HCT116 (cell line): ENCODE data around the gene BNC2. TPM values are rescaled to one million over a fixed set of nuclear protein-coding genes. Genes with fewer than 3 reads are reported as not detected.

Experiments used
- ATAC-seq: fragments of 200-7000 bp; cut with Tn5 transposase; 2 replicates; pipeline ENCODE4 v1.9.1; 2020; ENCODE audit warnings: mild to moderate bottlenecking, moderate library complexity
- BruUV-seq: library from RNA; stranded (reverse); fragments of 400-500 nt; replicated peaks from 2 replicates; lab custom pipeline; 2021; lab: Mats Ljungman, UMichigan
- CTCF ChIA-PET: fragments of 300-600 bp; sonication (Branson Sonifier 250); formaldehyde crosslinking; loops from one replicate; lab custom pipeline; 2021; ENCODE audit warnings: antibody characterized with exemption; lab: Charles Lee
- POLR2A ChIA-PET: fragments of 300-600, 350-600 bp; sonication (Branson Sonifier 250); formaldehyde crosslinking; loops from one replicate; lab custom pipeline; 2021; ENCODE audit warnings: antibody characterized with exemption; lab: Charles Lee
- RAD21 ChIA-PET, 2 experiments: fragments of 300-600 bp; sonication (Branson Sonifier 250); formaldehyde crosslinking; loops; one replicate each; lab custom pipeline; 2023; ENCODE audit warnings: low total read pairs in 2 of 2; ENCODE audit not compliant: uncharacterized antibody in 2 of 2, unreplicated experiment in 2 of 2, low non-redundant PET in 1 of 2; lab: Charles Lee
- DNase-seq: peaks from one replicate; pipeline ENCODE4 v3.0.0-alpha.2; 2010; ENCODE audit warnings: low read depth, low spot score
- H2AFZ ChIP-seq: fragments of 200-600 bp; shearing (Covaris generic), sonication (generic); 2 replicates; pipeline ENCODE4 v1.6.1; 2017; ENCODE audit warnings: low read depth, mixed run types, mixed read lengths, antibody characterized with exemption, low read length; ENCODE audit not compliant: poor library complexity, severe bottlenecking
- H3K27ac ChIP-seq: 2 replicates; pipeline ENCODE4 v1.5.1; 2012; ENCODE audit warnings: low read depth, low read length
- H3K27me3 ChIP-seq: fragments of 200-600 bp; sonication (generic); 2 replicates; pipeline ENCODE4 v1.6.1; 2016; ENCODE audit warnings: mixed run types, low read length, mixed read lengths; ENCODE audit not compliant: insufficient read depth
- H3K36me3 ChIP-seq, 2 experiments: fragments of 200-500 bp in 1 of 2; fragments of 200-600 bp in 1 of 2; sonication (Bioruptor generic) in 1 of 2; sonication (generic) in 1 of 2; 2 replicates each; pipeline versions ENCODE4 v1.5.1 to v1.6.1; 2014 to 2016; ENCODE audit warnings: low read length in 2 of 2, inconsistent platforms in 1 of 2, mixed read lengths in 1 of 2, mixed run types in 1 of 2; ENCODE audit not compliant: insufficient read depth in 2 of 2, control insufficient read depth in 1 of 2
- H3K4me1 ChIP-seq, 2 experiments: fragments of 200-600 bp in 1 of 2; sonication (generic) in 1 of 2; 2 replicates each; pipeline versions ENCODE4 v1.5.1 to v1.6.1; 2012 to 2017; ENCODE audit warnings: low read length in 2 of 2, inconsistent platforms in 1 of 2, mild to moderate bottlenecking in 1 of 2, mixed read lengths in 1 of 2, mixed run types in 1 of 2, moderate library complexity in 1 of 2; ENCODE audit not compliant: insufficient read depth in 2 of 2, control insufficient read depth in 1 of 2
- H3K4me2 ChIP-seq: fragments of 200-600 bp; sonication (generic); 2 replicates; pipeline ENCODE4 v1.6.1; 2017; ENCODE audit warnings: mixed run types, low read length, mixed read lengths
- H3K4me3 ChIP-seq, 2 experiments: fragments of 200-600 bp in 1 of 2; sonication (generic) in 1 of 2; replicated peaks in 1 of 2; 2 replicates each; pipeline ENCODE4 v1.5.1; 2011 to 2016; ENCODE audit warnings: low read length in 2 of 2, control low read depth in 1 of 2, low read depth in 1 of 2, mild to moderate bottlenecking in 1 of 2, mixed read lengths in 1 of 2, mixed run types in 1 of 2
- H3K79me2 ChIP-seq: fragments of 200-600 bp; sonication (generic); 2 replicates; pipeline ENCODE4 v1.6.1; 2017; ENCODE audit warnings: mild to moderate bottlenecking, mixed run types, low read length, moderate library complexity, mixed read lengths; ENCODE audit not compliant: insufficient read depth
- H3K9ac ChIP-seq: fragments of 200-600 bp; sonication (generic); 2 replicates; pipeline ENCODE4 v1.6.1; 2016; ENCODE audit warnings: low read length, mixed read lengths
- H3K9me2 ChIP-seq: fragments of 200-600 bp; sonication (generic), shearing (Covaris generic); 2 replicates; pipeline ENCODE4 v1.6.1; 2017; ENCODE audit warnings: mixed run types, mild to moderate bottlenecking, moderate library complexity; ENCODE audit not compliant: insufficient read depth
- H3K9me3 ChIP-seq, 2 experiments: fragments of 200-500 bp in 1 of 2; fragments of 200-600 bp in 1 of 2; sonication (Bioruptor generic) in 1 of 2; sonication (generic) in 1 of 2; 2 replicates each; pipeline ENCODE4 v1.6.1; 2014 to 2017; ENCODE audit warnings: low read length in 2 of 2, mixed read lengths in 2 of 2, inconsistent platforms in 1 of 2, low read depth in 1 of 2, mild to moderate bottlenecking in 1 of 2, mixed run types in 1 of 2, moderate library complexity in 1 of 2; ENCODE audit not compliant: control insufficient read depth in 1 of 2, insufficient read depth in 1 of 2
- H4K20me1 ChIP-seq: fragments of 200-600 bp; sonication (generic), shearing (Covaris generic); 2 replicates; pipeline ENCODE4 v1.6.1; 2017; ENCODE audit warnings: mixed run types, mild to moderate bottlenecking, moderate library complexity; ENCODE audit not compliant: insufficient read depth
- CEBPB ChIP-seq: IDR thresholded peaks from 2 replicates; pipeline ENCODE4 v1.6.1; 2012; ENCODE audit warnings: low read depth
- ELF1 ChIP-seq: IDR thresholded peaks from 2 replicates; pipeline ENCODE4 v1.6.1; 2012; ENCODE audit warnings: low read depth, borderline replicate concordance
- POLR2A ChIP-seq: IDR thresholded peaks from 2 replicates; pipeline ENCODE4 v1.7.0; 2011; ENCODE audit warnings: borderline replicate concordance; ENCODE audit not compliant: insufficient read depth, insufficient read length; ENCODE audit errors: extremely low read depth
- POLR2AphosphoS5 ChIP-seq: IDR thresholded peaks from 2 replicates; pipeline ENCODE4 v1.6.1; 2011; ENCODE audit warnings: mild to moderate bottlenecking, low read depth, low read length, moderate library complexity
- RAD21 ChIP-seq: IDR thresholded peaks from 2 replicates; pipeline ENCODE4 v1.6.1; 2012; ENCODE audit warnings: low read depth, mild to moderate bottlenecking
- SIN3A ChIP-seq: IDR thresholded peaks from 2 replicates; pipeline ENCODE4 v1.6.1; 2012; ENCODE audit warnings: low read depth
- SP1 ChIP-seq: IDR thresholded peaks from 2 replicates; pipeline ENCODE4 v1.6.1; 2012; ENCODE audit warnings: low read depth
- TCF7L2 ChIP-seq: IDR thresholded peaks from 2 replicates; pipeline ENCODE4 v1.7.0; 2011; ENCODE audit warnings: borderline replicate concordance, inconsistent platforms; ENCODE audit not compliant: insufficient read depth, insufficient read length; ENCODE audit errors: extremely low read depth
- intact Hi-C: fragments of 100-400 bp; cut with micrococcal nuclease; formaldehyde crosslinking; loops from 2 replicates; pipeline ENCODE4 v1.10.0; 2022
- total RNA-seq: library from RNA; stranded (reverse); gene quantifications from one replicate; pipeline ENCODE4 v1.2.1, GENCODE V29; 2021; ENCODE audit not compliant: unreplicated experiment
- TF ChIP-seq, protein P1 (sequence below): IDR thresholded peaks from 2 replicates; pipeline ENCODE4 v1.6.1; 2011; ENCODE audit warnings: mild to moderate bottlenecking, low read length, moderate library complexity; ENCODE audit not compliant: insufficient replicate concordance; ENCODE audit errors: extremely low read depth

Gene BNC2
- total RNA-seq, 1 experiment from 2014 or later, result 0.37 TPM

GRCh38 chr9:16527573-16527972 is 342.9 kb downstream of the BNC2 start:
- TF ChIP-seq CEBPB, result no peak
- no peak for TF ChIP-seq ELF1
- TF ChIP-seq POLR2AphosphoS5, result no peak
- TF ChIP-seq RAD21, result no peak
- no peak for TF ChIP-seq SP1
- TF ChIP-seq, all 23 proteins: peak for 0
- Histone ChIP-seq H3K36me3 (no peaks in the 10 kb centered on the region), H2AFZ (no peak overlapping the region), H3K4me2 (no peak overlapping the region), H3K9me2 (no peaks in the 10 kb centered on the region), H3K4me3 (no peak overlapping the region), H3K27me3 (peaks cover 15% of the 10 kb centered on the region; the same call in 1 of the 2 replicates), H3K9ac (no peak overlapping the region), H3K27ac (no peak overlapping the region), H3K9me3 (no peaks in the 10 kb centered on the region), H3K79me2 (no peaks in the 10 kb centered on the region), H4K20me1 (no peaks in the 10 kb centered on the region), H3K4me1 (no peaks in the 10 kb centered on the region)
- ChIA-PET CTCF (no interaction called here), RAD21 (no interaction called here), POLR2A (no interaction called here)
- BruUV-seq, result no TSS peak
- DNase-seq, result no peak
- no peak for ATAC-seq
- intact Hi-C loops, result no loop called here

- Histone ChIP-seq H3K79me2 (no peaks in the 10 kb centered on the region), H4K20me1 (no peaks in the 10 kb centered on the region), H3K36me3 (no peaks in the 10 kb centered on the region), H3K27ac (no peak overlapping the region), H3K27me3 (peaks cover 15% of the 10 kb centered on the region; the same call in 1 of the 2 replicates), H3K4me1 (no peaks in the 10 kb centered on the region), H2AFZ (no peak overlapping the region), H3K4me2 (no peak overlapping the region)
- POLR2A ChIA-PET, result no interaction called here
- ATAC-seq (no peak), DNase-seq (no peak)
- CTCF ChIA-PET, result no interaction called here
- intact Hi-C loops, result no loop called here
- TF ChIP-seq CEBPB (no peak), SIN3A (no peak), RAD21 (no peak), POLR2A (no peak), POLR2AphosphoS5 (no peak), TCF7L2 (no peak)
- TF ChIP-seq, protein P1, sequence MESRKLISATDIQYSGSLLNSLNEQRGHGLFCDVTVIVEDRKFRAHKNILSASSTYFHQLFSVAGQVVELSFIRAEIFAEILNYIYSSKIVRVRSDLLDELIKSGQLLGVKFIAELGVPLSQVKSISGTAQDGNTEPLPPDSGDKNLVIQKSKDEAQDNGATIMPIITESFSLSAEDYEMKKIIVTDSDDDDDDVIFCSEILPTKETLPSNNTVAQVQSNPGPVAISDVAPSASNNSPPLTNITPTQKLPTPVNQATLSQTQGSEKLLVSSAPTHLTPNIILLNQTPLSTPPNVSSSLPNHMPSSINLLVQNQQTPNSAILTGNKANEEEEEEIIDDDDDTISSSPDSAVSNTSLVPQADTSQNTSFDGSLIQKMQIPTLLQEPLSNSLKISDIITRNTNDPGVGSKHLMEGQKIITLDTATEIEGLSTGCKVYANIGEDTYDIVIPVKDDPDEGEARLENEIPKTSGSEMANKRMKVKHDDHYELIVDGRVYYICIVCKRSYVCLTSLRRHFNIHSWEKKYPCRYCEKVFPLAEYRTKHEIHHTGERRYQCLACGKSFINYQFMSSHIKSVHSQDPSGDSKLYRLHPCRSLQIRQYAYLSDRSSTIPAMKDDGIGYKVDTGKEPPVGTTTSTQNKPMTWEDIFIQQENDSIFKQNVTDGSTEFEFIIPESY, result no peak
- TF ChIP-seq, all 23 proteins: peak for 0
- no peak overlapping the region for H3K9ac ChIP-seq
- RAD21 ChIA-PET, result no interaction called here
- H3K9me2 ChIP-seq, result no peaks in the 10 kb centered on the region
- no peak overlapping the region for H3K4me3 ChIP-seq
- no peaks in the 10 kb centered on the region for H3K9me3 ChIP-seq
- no TSS peak for BruUV-seq
These were observed 344.1 kb downstream of the BNC2 start for GRCh38 chr9:16526380-16526779.
